Activated T-cell treated with anti-CD3 and anti-CD28 coated beads, Interleukin-2, amount 50 U/mL, for 1 hour (primary cell): ENCODE measurements around the gene SGPL1.
"Not testable (repeated sequence)": the region's sequence is repeated elsewhere in the genome, so short reads cannot be mapped to it uniquely, and the experiment has no call there.

Experiments used
- DNase-seq: peaks from one replicate; pipeline ENCODE4 v3.0.0-alpha.2; 2020

Gene SGPL1

GRCh38 chr10:70908406-70909296 is 92.9 kb downstream of the SGPL1 start:
- DNase-seq = no peak

GRCh38 chr10:70909326-70909935 is 93.7 kb downstream of the SGPL1 start:
- DNase-seq = no peak

GRCh38 chr10:70910486-70911341 is 95.0 kb downstream of the SGPL1 start:
- DNase-seq = no peak

- no peak for DNase-seq
Measured at GRCh38 chr10:70911386-70911785, 95.6 kb downstream of the SGPL1 start.

GRCh38 chr10:70912556-70912955 is 96.8 kb downstream of the SGPL1 start:
- DNase-seq = no peak

- no peak for DNase-seq
Measured at GRCh38 chr10:70913191-70913892, 97.6 kb downstream of the SGPL1 start.

- DNase-seq = no peak
Measured at GRCh38 chr10:70913893-70914240, 98.1 kb downstream of the SGPL1 start.

- no peak for DNase-seq
Measured at GRCh38 chr10:70914316-70914864, 98.6 kb downstream of the SGPL1 start.

- no peak for DNase-seq
Measured at GRCh38 chr10:70915206-70915605, 99.5 kb downstream of the SGPL1 start.

GRCh38 chr10:70915806-70916205 is 100.1 kb downstream of the SGPL1 start:
- no peak for DNase-seq

GRCh38 chr10:70916241-70916640 is 100.5 kb downstream of the SGPL1 start:
- no peak for DNase-seq

GRCh38 chr10:70917226-70917625 is 101.5 kb downstream of the SGPL1 start:
- DNase-seq = no peak

- no peak for DNase-seq
Measured at GRCh38 chr10:70917635-70918034, 101.9 kb downstream of the SGPL1 start.

- no peak for DNase-seq
Measured at GRCh38 chr10:70918851-70919530, 103.2 kb downstream of the SGPL1 start.

- not testable (repeated sequence) for DNase-seq
Measured at GRCh38 chr10:70919906-70920305, 104.2 kb downstream of the SGPL1 start.

- no peak for DNase-seq
Measured at GRCh38 chr10:70920519-70920918, 104.8 kb downstream of the SGPL1 start.

- DNase-seq = no peak
Measured at GRCh38 chr10:70921285-70921684, 105.5 kb downstream of the SGPL1 start.

GRCh38 chr10:70923696-70924095 is 107.9 kb downstream of the SGPL1 start:
- no peak for DNase-seq

GRCh38 chr10:70925377-70926225 is 109.9 kb downstream of the SGPL1 start:
- DNase-seq = peak; percentile 62

GRCh38 chr10:70926226-70927000 is 110.7 kb downstream of the SGPL1 start:
- no peak for DNase-seq
